Fibroblast of skin of right quadriceps (primary cell): ENCODE data around the gene ZNF438.

Experiments used
- DNase-seq: peaks from one replicate; pipeline ENCODE4 v3.0.0-alpha.2; 2013

The ZNF438 gene

GRCh38 chr10:30877111-30877510, 154.6 kb downstream of the ZNF438 start:
- peak; percentile 23 for DNase-seq

- peak; percentile 22 for DNase-seq
These were observed 158.3 kb downstream of the ZNF438 start for GRCh38 chr10:30873411-30873810.

GRCh38 chr10:30870896-30871295, 160.8 kb downstream of the ZNF438 start:
- no peak for DNase-seq

DNA sequence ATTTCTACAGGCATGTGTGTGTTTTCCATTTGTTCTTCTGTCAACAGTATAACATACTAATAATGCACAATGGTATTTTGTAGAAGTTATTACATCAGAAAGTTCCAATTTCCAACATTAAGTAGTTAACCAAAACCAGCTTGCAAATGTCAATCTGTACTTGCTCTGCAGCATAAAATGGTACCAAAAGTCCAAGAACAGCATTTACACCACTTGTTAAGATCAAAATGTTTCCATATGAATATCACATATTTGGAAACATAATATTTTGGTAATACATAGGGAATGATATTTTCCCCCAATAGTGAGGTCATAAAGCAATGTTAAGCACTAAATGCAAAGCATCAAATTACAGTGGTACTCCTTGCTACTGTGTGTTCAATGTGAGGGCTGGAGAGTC, 162.1 kb downstream of the ZNF438 start:
- DNase-seq = no peak

DNA sequence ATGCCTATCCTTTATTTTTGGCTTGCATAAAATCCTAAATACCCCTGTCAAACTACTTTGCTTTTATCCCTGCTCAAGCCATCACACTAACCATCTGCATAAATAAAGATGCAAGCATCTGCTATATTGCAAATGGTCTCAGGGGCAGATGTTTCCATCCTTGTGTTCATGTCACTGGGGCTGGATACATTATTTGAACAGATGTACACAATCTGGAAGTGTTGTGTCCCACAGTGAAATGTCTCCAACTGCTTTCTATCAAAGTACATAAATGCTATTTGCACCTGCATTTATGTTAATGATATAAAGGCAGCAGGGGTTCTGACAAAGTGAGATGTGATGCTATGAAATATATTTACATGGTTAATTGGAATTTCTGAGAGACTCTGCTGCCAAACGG, 163.1 kb downstream of the ZNF438 start:
- no peak for DNase-seq

DNA sequence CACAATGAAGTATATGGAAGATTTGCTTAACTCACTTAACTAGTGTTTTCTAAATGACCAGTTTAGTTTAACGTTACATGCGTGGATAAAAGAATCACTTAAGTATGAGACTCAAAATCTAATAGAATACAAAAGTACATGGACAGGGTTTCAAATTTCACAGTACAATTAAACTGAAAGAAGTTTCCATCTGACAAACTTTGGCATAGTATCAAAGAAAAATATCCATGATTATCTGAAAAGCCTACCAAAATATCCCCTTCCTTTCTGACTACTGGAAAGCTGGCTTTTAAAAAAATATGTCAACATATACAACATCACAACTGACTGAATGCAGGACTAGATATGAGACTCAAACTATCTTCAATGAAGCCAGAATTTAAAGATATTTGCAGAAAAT, 164.8 kb downstream of the ZNF438 start:
- DNase-seq = no peak

- DNase-seq = peak; percentile 31
These were observed 166.3 kb downstream of the ZNF438 start for GRCh38 chr10:30865141-30865926.

DNA sequence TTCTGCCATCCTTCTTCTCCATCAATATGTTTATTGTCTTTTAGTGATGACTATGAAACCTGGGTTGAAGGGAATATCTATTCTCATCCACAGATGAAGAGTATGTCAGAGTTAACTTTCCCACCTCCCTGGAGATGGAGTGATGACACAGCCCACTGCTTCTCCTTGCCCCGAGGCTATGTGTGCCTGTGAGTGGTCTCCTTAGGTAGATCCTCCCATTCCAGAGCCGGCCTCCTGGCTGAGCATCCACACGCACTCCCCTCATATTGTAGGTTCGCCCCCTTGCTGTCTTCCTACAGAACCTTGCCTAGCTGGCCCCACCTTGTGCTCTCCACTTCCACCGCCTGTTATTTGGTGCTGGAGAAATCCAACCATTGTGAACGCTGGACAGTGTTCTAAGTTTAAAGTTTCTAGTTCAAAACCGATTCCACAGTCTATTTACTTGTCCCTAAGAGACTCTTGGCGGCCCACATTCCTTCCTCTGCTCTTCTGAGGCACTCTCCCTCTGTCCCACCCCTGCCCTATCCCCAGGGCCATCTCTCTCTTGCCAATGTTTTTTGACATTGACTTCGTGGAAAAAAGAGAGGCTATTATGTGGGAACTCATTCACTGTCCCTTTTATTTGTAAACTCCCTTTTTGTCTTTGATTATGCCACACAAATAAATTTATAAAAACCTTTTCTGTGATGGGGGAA, 168.0 kb downstream of the ZNF438 start:
- no peak for DNase-seq

- DNase-seq = peak; percentile 76
These were observed 169.2 kb downstream of the ZNF438 start for GRCh38 chr10:30862486-30862885.

DNA sequence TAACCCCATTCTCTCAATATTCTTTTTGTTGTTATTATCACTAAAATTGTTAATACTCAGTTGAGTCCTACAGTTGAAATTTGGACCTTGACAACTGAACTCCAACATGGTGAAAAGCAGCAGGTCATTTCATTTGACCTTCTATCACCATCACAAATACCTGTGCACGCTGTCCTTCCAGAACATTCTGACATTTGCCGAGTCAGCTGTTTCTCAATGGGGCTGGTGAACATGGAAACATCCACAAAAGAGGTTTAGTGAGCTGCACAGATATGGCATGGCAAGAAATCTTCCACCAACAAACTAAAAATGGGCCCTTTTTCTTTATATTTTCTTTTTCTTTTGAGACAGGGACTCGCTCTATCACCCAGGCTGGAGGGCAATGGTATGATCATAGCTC, 169.7 kb downstream of the ZNF438 start:
- no peak for DNase-seq

- no peak for DNase-seq
These were observed 170.4 kb downstream of the ZNF438 start for GRCh38 chr10:30861221-30861620.

- peak; percentile 27 for DNase-seq
These were observed 173.2 kb downstream of the ZNF438 start for GRCh38 chr10:30858499-30858898.

- DNase-seq = peak; percentile 50
These were observed 173.9 kb downstream of the ZNF438 start for GRCh38 chr10:30857803-30858202.

DNA sequence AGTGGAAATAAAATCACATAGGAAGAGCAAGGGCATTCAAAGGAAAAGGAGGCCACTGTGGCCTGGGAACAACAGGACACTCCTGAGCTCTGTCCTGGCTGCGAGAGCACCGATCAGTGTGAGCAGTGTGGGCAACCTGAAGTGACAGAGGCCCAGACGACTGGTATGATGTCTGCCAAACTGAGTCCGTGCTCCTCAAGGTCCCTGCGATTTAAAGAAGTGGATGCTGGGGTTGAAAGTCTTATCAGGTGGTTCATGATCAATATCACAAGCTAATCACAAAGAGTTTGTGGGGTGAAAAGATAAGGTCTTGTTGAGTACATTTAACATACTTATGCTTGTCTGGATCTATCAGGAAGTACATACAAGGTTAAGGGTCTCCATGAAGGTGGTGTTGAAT, 176.5 kb downstream of the ZNF438 start:
- DNase-seq = no peak

- DNase-seq = no peak
These were observed 177.0 kb downstream of the ZNF438 start for GRCh38 chr10:30854656-30855055.

GRCh38 chr10:30853066-30853465, 178.6 kb downstream of the ZNF438 start:
- no peak for DNase-seq

GRCh38 chr10:30850776-30851175, 180.9 kb downstream of the ZNF438 start:
- no peak for DNase-seq

DNA sequence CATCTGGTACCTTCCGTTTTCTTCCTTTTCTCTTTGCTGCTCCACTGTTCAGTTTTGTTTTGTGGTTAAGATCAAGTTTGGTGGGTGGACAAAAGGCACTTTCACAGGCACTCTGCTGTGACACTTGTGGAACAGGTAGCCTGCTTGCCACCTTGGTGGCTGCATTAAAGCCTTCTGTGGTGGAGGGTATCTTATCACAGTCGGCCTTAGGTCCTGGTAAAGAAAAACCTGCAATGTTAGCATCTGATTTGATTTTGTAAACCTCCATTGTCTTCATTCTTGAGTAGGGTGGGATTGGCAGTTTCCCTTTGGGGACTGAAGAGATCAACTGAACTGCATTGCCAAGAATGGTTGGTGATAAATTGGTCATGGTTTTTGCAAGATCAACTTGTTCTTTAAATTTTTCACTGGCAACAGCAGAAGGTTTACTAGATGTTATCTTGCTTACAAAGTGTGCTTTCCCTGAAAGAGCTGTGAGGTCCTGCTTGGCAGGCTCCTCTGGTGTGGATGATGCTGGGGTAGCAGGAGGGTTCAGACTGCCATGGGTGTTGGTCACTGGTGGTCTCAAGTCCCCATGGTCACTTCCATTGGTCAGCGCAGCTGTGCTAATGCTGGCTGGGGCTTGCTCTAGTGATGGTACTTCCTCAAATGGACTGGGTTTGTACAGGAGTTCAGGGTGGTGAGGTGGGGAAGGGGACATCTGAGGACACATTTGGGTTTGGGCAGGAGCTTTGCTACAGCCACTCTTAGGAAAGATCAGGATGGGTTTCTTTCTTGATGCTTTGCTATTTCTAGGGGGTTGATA, 182.2 kb downstream of the ZNF438 start:
- DNase-seq = no peak

DNA sequence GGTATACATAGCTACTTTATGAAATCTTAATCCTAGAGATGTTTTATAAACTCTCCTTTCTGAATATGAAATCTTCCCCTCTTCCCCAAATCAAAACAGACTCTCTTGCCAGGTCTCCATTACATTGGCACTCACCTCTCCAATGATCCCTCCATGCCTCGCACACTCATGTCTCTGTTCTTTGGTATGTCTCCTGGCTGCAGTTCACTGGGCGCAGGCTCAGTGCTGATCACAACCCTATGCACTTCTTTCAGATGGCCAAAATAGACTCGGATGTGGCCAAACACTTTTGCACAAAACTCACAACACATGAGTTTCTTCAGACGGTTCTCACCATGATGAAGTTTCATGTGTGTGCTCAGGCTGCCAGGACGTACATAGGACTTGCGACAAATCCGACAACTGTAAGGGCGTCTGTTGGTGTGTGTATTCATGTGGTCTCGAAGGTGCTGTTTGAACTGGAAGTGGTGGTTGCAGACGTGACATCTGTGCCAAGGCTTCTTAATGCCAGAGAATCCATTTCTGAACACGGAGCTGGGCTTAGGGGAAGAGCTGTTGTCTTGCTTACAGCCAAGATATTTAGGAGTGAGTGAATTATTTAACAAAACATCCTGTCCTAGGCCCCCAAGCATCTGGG, 183.2 kb downstream of the ZNF438 start:
- no peak for DNase-seq

DNA sequence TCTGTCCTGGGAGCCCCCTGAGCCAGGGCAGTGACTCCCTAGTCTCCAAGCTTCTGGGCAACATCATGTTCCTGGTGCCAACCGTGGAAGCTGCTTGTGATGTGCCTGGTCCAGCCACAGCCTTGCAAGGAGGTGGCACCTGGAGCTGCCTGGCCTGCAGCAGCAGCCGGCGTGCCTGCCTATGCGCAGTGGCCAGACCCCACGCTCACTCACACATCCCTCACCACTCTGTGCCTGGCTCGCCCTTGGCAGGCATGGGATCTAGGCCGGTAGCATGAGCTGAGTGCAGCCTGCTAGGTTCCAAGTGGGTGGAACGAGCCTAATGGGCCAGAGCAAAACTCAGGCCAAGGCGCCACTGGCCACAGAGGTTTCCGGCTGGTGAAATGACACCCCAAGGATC, 184.0 kb downstream of the ZNF438 start:
- no peak for DNase-seq

DNA sequence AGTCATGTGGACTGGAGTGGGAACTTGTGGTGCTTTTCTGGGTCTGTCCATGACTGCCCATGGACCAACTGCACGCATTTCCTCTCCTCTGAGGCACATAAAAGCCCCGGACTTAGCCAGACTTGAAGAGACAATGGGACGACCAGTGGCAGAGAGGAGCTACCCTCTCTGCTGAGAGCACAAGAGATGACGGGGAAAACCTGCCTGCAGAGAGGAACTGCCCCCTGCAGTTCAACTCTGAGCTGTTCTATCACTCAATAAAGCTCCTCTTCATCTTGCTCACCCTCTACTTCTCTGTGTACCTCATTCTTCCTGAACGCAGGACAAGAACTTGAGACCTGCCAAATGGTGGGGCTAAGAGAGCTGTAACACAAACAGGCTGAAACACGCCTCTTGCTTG, 184.5 kb downstream of the ZNF438 start:
- DNase-seq = no peak

GRCh38 chr10:30846710-30847109, 185.0 kb downstream of the ZNF438 start:
- DNase-seq = no peak

- peak; percentile 51 for DNase-seq
These were observed 188.8 kb downstream of the ZNF438 start for GRCh38 chr10:30842894-30843293.
